ENCODE data around the gene CIDEB. TPM values are rescaled to one million over a fixed set of nuclear protein-coding genes. Genes with fewer than 3 reads are reported as not detected.
A peak's percentile ranks its signal among the peaks of the same experiment; 100 is the strongest.

The CIDEB gene
- total RNA-seq, 1 donor from 2014 or later = 18.8 TPM

DNA sequence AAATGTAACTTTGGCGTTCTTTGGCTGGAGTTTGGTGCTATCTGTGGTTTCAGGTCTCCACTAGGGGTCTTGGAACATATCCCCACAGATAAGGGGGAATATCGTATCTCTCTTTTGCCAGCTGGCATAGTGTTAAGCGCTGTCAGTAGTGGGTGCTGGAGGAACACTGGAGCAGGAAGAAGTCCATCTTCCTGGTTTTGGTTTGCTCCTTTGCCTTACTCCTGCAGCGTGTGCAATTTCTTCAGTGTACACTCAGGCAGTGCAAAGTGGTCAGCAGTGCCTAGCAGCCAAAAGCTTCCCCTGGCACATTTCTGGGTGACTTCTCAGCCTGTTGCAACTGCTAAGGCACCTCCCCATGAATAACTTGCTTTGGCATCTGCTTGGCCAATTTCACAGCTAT is 43.7 kb upstream of the CIDEB start:
- Histone ChIP-seq H3K4me1 (peaks cover 14% of the 10 kb centered on the region), H3K27ac (peak overlapping the region; percentile 24), H3K27me3 (no peaks in the 10 kb centered on the region), H3K9me3 (no peaks in the 10 kb centered on the region), H3K4me3 (no peak overlapping the region), H3K36me3 (no peaks in the 10 kb centered on the region)
- intact Hi-C loops (cut with DNase I) = no loop called here
- no peak for DNase-seq
- peak; percentile 74 for ATAC-seq
- no peak for TF ChIP-seq CTCF (IDR thresholded peaks at IDR 0.05)

DNA sequence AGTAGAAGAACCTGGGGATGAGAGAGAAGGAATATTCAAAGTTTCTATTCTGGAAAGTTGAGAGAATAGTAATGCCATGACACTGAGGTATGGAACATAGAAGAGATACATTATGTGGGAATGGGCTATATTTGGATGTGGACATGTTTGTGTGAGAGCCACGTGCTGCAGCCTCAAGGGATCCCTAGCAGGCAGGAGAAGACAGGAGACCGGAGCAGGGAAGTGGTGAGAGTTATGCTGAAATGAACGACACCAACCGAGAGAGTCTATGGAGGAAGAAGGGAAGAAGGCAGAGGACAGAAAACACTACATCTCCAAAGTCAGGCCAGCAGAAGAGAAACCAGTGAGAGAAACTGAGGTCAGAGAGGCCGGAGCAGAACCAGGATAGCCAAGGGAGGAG is 42.0 kb upstream of the CIDEB start:
- DNase-seq (no peak), ATAC-seq (no peak)
- no peak overlapping the region for H3K27ac ChIP-seq
- no peaks in the 10 kb centered on the region for H3K9me3 ChIP-seq
- H3K4me3 ChIP-seq = no peak overlapping the region
- intact Hi-C loops (cut with DNase I) = no loop called here
- H3K4me1 ChIP-seq = peaks cover 11% of the 10 kb centered on the region
- H3K27me3 ChIP-seq = no peaks in the 10 kb centered on the region
- no peaks in the 10 kb centered on the region for H3K36me3 ChIP-seq
- no peak for TF ChIP-seq CTCF (IDR thresholded peaks at IDR 0.05)

- no peak for ATAC-seq
- Histone ChIP-seq H3K4me3 (no peak overlapping the region), H3K27me3 (no peaks in the 10 kb centered on the region), H3K9me3 (no peaks in the 10 kb centered on the region), H3K27ac (no peak overlapping the region), H3K4me1 (peaks cover 6% of the 10 kb centered on the region), H3K36me3 (no peaks in the 10 kb centered on the region)
- no peak for TF ChIP-seq CTCF (IDR thresholded peaks at IDR 0.05)
- intact Hi-C loops (cut with DNase I) = no loop called here
- DNase-seq = no peak
These were observed 40.4 kb upstream of the CIDEB start for GRCh38 chr14:24348186-24348585.

GRCh38 chr14:24347134-24347533 is 39.4 kb upstream of the CIDEB start:
- no peak for DNase-seq
- H3K36me3 ChIP-seq = no peaks in the 10 kb centered on the region
- intact Hi-C loops (cut with DNase I) = no loop called here
- no peak for ATAC-seq
- peaks cover 6% of the 10 kb centered on the region for H3K4me1 ChIP-seq
- no peak for TF ChIP-seq CTCF (IDR thresholded peaks at IDR 0.05)
- H3K27ac ChIP-seq = no peak overlapping the region
- no peak overlapping the region for H3K4me3 ChIP-seq
- no peaks in the 10 kb centered on the region for H3K27me3 ChIP-seq
- H3K9me3 ChIP-seq = no peaks in the 10 kb centered on the region

- Histone ChIP-seq H3K27ac (no peak overlapping the region), H3K9me3 (no peaks in the 10 kb centered on the region), H3K4me3 (no peak overlapping the region), H3K4me1 (peaks cover 3% of the 10 kb centered on the region), H3K36me3 (no peaks in the 10 kb centered on the region), H3K27me3 (no peaks in the 10 kb centered on the region)
- no peak for ATAC-seq
- no peak for DNase-seq
- intact Hi-C loops (cut with DNase I) = no loop called here
- TF ChIP-seq CTCF (IDR thresholded peaks at IDR 0.05) = no peak
These were observed 36.3 kb upstream of the CIDEB start for GRCh38 chr14:24343795-24344660.
